HG03575 (cell line): Measurements from ENCODE around the gene P3H4.
"Not testable (repeated sequence)": the region's sequence is repeated elsewhere in the genome, so short reads cannot be mapped to it uniquely, and the experiment has no call there.

Source experiments
- ATAC-seq: cut with Tn5 transposase; IDR thresholded peaks from one replicate; pipeline ENCODE4 v1.9.1; 2021; ENCODE audit not compliant: unreplicated experiment, insufficient number of reproducible peaks, low FRiP score; ENCODE audit errors: extremely low read depth

The P3H4 gene, protein sequence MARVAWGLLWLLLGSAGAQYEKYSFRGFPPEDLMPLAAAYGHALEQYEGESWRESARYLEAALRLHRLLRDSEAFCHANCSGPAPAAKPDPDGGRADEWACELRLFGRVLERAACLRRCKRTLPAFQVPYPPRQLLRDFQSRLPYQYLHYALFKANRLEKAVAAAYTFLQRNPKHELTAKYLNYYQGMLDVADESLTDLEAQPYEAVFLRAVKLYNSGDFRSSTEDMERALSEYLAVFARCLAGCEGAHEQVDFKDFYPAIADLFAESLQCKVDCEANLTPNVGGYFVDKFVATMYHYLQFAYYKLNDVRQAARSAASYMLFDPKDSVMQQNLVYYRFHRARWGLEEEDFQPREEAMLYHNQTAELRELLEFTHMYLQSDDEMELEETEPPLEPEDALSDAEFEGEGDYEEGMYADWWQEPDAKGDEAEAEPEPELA

DNA sequence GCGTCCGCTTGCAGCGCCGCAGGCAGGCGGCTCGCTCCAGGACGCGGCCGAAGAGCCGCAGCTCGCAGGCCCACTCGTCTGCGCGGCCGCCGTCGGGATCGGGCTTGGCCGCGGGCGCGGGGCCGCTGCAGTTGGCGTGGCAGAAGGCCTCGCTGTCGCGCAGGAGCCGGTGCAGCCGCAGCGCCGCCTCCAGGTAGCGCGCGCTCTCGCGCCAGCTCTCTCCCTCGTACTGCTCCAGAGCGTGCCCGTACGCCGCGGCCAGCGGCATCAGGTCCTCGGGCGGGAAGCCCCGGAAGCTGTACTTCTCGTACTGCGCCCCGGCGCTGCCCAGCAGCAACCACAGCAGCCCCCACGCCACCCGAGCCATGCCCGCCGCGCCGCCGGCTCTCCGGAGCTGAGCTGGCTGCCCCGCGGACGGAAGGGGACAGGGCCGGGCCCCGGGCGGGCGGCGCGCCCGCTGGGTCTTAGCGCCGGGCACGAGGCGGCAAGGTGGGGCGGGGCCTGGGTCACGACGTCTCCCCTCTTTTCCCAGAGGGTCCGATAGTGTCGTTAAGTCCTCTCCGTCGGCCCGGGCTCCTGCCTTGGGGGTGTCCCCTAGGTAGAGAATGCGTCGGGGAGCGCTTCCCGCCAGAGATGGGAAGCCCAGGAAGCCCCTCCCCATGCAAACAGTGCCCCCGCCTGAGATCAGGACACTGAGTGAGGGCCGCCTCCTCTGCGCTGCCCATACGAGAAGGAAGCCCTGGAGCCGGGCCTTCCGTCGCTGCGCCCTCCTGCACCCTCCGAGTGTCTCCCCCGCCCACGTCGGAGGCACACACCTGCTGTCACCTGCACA is at the start of gene P3H4:
Gene P3H4 (minus strand): TSS at position 401 of the 832 bp plus-strand sequence. CDS start 34 bp downstream, at position 367.
- no peak for ATAC-seq

DNA sequence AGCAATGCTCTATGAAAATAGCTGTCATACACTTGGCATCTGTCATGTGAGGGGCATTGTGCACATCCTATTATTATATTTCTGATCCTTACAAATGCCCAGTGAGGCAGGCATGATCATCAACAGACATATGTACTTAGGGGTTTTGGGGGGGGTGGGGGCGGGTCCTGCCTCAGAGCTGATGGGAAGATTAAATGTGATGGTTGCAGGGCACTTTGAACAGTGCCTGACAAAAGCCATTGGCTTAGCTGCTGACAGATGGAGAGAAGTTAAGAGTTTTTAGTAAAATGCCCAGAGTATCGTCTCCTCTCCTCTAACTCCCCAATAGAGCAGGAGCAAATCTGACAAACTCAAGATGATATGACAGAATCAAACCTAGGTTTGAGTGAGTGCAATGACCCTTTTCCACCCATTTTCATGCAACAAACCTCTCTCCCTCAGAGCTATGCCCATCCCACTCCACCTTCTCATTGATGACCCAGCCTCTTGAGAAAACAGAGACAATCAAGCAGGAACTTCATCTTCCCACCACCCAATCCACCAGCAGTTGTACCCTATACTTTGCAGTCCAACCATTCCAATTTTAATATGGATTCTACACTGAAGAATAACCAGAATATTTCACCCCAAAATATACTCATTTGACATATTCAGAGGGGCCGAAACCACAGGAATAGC is 48.6 kb upstream of the P3H4 start:
- ATAC-seq: no peak

DNA sequence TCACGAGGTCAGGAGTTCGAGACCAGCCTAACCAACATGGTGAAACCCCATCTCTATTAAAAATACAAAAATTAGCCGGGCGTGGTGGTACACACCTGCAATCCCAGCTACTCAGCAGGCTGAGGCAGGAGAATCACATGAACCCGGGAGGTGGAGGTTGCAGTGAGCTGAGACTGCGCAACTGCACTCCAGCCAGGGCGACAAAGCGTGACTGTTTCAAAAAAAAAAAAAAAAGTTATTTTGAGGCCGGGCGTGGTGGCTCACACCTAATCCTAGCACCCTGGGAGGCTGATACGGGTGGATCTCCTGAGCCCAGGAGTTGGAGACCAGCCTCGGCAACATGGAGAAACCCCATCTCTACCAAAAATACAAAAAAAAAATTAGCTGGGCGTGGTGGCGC is 39.6 kb upstream of the P3H4 start:
- not testable (repeated sequence) for ATAC-seq

DNA sequence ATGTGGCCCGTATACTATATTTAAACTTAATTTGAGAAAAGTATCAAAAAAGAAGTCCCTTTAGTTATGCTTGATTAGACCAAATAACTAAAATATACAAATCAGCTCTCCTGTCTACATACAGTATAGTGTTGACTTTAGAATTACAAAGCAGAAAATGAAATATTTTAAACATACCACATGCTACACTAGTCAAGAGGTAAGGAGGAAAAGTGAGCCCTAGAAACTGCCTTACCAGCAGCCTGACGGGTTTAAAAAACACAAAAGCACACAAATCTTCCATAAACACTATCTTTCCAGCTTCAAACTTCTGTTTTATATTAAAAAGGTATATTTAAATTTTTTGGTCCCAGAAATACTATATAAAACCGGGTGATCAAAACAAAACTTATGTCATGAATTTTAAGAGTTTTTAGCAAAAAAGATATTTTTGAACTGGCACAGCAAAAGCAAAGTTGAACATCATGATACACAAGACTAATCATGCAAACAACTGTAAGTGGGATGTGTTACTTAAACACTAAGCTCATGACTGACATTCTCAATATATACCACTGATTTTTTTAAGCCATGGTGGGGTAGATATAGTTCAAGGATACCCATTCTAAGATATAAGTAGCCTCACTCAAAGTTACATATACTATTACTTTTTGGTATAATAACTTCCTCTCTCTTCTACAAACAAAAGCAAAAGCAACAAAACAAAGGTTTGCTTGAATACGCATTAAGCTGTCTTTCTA is 37.7 kb upstream of the P3H4 start:
- no peak for ATAC-seq

DNA sequence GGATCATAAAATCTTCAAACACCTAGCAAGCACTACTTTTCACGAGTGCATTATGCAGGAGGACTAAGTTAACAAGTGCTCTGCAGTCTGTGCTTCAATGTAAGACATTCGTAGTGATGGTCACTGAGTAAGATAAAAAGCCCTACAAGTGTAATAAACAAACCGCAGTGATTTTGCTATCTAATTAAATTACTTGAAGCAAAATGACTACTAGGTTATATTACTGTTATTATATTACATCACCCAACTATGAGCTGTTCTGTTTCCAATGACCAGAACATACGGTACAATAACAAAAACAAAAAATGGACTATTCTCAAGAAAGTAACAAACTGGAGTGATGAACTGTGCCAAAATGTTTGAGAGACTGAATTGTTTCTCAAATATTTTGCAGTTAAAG is 37.0 kb upstream of the P3H4 start:
- ATAC-seq: no peak

DNA sequence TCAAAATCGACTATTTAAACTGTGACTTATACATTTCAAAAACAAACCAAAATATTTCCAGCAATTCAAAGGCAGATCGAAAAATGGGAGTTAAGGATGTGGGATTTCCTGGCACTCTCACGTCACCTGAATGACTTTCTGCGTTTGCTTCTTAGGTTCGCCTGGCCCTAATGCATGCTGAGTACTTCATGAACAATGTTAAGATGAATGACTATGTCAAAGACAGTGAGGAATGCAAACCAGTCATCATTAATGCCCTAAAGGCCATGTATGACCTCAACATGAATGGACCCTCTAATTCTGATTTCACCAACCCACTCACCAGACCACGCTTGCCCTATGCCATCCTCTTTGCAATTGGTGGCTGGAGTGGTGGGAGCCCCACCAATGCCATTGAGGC is 33.2 kb upstream of the P3H4 start:
- no peak for ATAC-seq

DNA sequence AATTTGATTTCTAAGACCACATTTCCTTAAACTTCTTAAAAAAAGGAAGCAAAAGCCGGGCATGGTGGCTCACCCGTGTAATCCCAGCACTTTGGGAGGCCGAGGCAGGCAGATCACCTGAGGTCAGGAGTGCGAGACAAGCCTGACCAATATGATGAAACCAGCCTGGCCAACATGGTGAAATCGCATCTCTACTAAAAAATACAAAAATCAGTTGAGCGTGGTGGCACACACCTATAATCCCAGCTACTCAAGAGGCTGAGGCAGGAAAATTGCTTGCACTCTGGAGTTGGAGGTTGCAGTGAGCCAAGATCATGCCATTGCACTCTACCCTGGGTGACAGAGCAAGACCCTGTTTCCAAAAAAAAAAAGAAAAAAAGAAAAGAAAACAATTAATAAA is 29.0 kb upstream of the P3H4 start:
- ATAC-seq: not testable (repeated sequence)

DNA sequence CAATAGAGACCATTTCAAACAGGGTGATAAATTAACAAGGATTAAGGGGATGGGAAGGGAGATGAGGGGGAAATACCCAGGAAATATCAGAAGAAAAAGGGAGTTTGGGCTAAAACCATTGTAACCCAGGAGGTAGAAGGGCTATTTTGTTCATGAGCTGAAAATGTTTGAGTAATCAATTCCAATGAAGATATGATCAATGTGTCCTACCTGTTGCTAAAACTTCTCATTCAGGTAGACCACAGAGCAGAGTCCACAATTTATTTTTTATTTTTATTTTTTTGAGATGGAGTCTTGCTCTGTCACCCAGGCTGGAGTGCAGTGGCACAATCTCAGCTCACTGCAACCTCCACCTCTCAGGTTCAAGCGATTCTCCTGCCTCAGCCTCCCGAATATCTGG is 27.7 kb upstream of the P3H4 start:
- ATAC-seq: not testable (repeated sequence)

DNA sequence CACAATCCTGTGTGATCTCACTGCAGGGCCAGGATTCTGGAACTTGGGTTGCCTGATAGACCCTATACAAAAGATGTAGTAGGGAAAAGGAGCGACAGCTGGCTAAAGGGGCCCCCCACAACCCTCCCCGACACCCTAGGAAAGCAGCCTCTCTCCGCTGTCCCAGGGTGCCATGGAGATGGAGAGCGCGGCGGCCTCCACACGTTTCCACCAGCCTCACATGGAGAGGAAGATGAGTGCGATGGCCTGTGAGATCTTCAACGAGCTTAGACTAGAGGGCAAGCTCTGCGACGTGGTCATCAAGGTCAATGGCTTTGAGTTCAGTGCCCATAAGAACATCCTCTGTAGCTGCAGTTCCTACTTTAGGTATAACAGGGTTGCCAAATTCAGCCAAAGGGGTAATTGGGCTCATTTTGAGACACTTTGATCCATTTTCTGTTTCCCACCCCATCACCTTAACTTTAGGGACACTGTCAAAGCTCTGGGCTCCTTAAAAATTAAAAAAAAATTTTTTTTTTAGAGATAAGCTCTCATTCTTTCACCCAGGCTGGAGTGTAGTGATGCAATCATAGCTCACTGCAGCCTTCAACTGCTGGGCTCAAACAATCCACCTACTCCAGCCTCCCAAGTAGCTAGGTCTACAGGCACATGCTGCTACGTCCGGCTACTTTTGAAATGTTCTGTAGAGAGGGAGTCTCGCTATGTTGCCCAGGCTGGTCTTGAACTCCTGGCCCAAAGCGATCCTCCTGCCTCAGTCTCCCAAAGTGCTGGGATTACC is 26.2 kb upstream of the P3H4 start, which contains the start of gene KLHL10:
Gene KLHL10 (plus strand): TSS at position 65 of the 778 bp plus-strand sequence. CDS start 108 bp downstream, at position 173.
- ATAC-seq: no peak

DNA sequence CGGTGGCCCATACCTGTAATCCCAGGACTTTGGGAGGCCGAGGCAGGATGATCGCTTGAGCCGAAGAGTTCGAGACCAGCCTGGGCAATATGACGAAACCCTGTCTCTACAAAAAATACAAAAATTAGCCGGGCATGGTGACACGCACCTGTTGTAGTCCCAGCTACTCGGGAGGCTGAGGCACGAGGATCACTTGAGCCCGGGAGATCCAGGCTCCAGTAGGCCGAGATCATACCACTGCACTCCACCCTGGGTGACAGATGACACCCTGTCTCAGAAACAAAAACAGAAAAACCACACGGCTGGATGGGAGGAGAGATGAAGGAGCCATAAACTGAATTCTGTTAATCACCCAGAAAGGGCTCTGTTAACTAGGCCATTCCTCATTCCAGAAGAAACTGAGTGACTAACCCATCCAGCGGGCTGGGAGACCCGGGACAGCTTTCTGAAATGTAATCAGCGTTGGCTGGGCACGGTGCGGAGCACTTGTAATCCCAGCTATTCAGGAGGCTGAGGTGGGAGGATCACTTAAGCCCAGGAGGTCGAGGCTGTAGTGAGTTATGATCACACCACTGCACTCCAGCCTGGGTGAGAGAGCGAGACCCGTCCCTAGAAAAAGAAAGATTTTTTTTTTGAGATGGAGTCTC is 24.9 kb upstream of the P3H4 start:
- no peak for ATAC-seq

DNA sequence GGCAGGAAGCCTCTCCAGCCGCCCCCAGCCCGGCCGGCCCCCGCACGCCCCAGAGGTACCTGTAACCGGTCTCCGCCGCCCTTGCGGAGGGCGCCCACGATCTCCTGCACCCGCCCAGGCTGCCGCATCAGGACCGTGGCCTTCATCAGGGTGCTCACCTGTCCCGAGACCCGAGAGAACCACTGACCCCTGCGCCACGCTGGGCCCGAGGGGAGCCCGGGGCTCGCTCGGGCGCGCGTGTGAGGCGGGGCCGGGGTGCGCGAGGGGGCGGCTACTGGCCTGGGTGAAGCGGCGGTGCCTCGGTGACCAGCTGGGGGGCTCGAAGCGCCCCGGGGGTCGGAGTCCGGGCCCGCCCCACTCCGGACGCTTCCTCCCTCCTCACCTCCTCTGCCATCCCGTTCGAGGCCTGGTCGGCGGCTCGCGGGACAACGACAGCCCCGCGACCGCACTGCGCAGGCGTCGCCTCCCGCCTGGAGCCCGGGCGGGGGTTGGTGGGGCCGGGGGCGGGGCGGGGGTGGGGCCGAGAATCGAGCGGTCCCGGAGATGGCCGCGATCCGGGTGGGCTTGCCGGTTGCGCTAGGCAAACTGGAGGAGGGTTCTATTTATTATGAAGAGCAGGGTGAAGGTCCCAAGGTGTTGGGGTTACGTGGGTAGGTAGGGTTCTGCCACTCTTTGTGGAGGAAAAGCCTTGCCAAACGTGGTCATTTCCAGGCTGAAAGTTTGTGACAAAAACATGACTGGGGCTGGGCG is 24.2 kb upstream of the P3H4 start, which contains the start of gene NT5C3B:
Gene NT5C3B (minus strand): TSS at position 433 of the 750 bp plus-strand sequence. CDS start 39 bp downstream, at position 394.
- no peak for ATAC-seq

DNA sequence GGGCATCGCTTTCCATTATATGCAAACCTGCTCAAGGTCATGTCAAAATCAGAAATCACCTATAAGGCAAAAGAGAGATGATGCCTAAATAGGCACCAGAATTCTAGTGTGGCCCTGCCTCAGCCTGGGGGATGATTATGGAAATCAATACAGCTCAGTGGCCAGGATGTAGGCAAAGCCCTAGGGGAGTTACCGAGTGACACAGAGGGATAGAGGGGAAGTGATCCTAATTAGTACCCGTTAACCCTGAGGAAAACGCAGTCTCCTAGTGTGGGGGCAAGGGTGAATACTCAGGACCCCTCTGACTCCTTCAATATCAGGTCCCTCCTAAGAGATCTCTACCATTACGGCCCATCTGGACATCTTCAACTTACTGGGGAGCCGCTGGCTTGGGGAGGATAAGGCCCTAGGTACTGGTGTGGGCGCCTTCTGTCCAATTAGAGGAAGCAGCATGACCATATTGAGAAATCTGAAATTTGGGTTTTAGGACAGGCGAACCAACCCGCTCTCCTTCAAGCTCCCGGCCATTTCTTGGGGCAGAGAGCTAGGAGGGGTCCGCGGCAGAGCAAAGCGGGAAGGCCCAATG is 23.6 kb upstream of the P3H4 start:
- no peak for ATAC-seq

DNA sequence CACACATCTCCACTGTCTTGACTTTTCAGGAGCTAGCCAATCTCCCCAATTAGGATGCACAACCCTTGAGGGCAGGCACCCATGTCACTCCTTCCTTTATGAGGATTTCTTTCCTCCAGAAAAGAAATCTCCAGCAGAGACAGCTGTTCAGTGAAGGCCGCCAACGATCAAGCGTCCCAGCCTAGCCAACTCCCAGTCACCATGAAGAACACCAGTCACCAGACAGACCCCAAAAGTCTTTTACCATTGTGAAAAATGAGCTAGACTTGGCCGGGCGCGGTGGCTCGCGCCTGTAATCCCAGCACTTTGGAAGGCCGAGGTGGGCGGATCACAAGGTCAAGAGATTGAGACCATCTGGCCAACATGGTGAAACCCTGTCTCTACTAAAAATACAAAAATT is 18.2 kb upstream of the P3H4 start:
- ATAC-seq: not testable (repeated sequence)

DNA sequence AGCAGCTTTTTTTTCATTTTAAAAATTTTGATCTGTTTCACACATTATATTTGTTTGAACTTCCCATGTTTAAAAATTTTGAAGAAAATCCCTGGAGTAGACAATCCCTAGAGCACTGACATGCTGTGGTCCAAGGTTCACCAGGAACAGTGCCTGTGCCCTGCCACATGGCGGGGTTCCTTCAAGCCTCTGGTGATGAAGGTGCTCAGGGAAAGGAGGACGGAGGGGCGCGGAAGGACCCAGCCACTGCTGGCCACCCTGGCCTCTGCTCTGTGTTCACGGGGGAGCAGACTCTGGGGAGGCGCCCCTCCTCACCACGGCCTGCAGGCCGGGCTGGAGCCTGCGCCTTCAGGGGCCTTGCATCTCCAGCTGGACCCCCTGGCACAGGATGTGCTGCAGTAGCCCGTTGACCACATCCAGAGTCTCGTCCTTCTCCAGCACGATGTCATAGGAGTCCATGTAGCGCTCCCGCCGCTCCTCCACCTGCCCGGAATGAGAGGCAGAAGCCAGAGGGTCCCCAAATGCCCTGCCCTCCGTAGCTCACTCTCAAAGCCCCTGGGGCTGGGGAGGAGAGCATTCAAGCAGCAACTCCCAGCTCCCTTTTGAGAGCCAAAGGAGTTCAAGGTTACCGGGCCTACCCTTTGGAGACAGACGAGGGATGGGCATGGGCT is 13.6 kb upstream of the P3H4 start:
- no peak for ATAC-seq

DNA sequence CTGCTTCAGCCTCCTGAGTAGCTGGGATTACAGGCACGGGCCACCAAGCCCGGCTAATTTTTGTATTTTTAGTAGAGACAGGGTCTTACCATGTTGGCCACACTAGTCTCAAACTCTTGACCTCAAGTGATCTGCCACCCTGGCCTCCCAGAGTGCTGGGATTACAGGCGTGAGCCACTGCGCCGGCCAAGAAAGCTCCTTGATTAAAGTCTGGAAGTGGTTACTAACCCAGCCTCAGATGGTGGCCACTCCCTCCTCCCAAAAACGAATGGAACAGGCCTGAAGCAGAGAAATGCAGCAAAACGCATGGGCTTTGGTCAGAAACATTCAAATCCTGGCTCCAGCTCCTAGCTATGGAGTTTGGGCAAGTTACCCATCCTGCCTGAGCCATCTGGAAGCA is 12.3 kb upstream of the P3H4 start:
- no peak for ATAC-seq

DNA sequence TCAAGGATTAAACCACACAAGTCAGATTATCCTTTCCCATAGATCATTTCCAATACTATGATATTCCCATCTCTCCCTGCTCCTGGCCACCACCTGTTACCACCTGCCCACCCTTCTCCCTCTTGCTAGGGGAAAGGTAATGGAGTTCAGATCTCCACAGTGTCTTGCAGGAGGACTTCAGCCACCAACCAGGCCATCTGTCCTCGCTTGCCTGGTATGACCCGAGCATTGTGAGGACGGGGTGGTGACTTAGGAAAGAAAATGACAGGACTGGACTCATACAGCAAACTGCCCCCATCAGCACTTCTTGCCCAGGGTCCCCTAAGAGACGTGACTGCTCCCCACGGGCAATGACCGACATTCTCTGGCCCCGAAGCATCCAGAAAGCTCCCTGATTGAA is 11.8 kb upstream of the P3H4 start:
- no peak for ATAC-seq
